OCI-LY1 (cell line): ENCODE data around the gene SYNE2.
A peak's percentile ranks its signal among the peaks of the same experiment; 100 is the strongest.

Source experiments
- H2AFZ ChIP-seq: fragments of 200-600 bp; sonication (generic), shearing (Covaris generic); 2 replicates; pipeline ENCODE4 v1.6.0; 2014; ENCODE audit warnings: antibody characterized with exemption, mild to moderate bottlenecking, low read length
- H3F3A ChIP-seq: fragments of 200-600 bp; sonication (generic), shearing (Covaris generic); 2 replicates; pipeline ENCODE4 v1.6.0; 2014; ENCODE audit warnings: mild to moderate bottlenecking, antibody characterized with exemption, low read length, moderate library complexity; ENCODE audit not compliant: insufficient read depth
- H3K27ac ChIP-seq: fragments of 200-600 bp; sonication (generic); 2 replicates; pipeline ENCODE4 v1.5.1; 2014; ENCODE audit warnings: low read length, mixed run types, mild to moderate bottlenecking, low read depth; ENCODE audit not compliant: poor library complexity, severe bottlenecking
- H3K27me3 ChIP-seq: fragments of 200-600 bp; sonication (generic); 2 replicates; pipeline ENCODE4 v1.6.0; 2014; ENCODE audit warnings: antibody characterized with exemption, mild to moderate bottlenecking, low read length, moderate library complexity; ENCODE audit not compliant: insufficient read depth
- H3K36me3 ChIP-seq: fragments of 200-600 bp; sonication (generic); 2 replicates; pipeline ENCODE4 v1.6.1; 2014; ENCODE audit warnings: mild to moderate bottlenecking, antibody characterized with exemption, low read length, moderate library complexity, mixed read lengths; ENCODE audit not compliant: insufficient read depth
- H3K4me1 ChIP-seq: fragments of 200-600 bp; sonication (generic); 2 replicates; pipeline ENCODE4 v1.5.1; 2014; ENCODE audit warnings: mild to moderate bottlenecking, low read length, moderate library complexity; ENCODE audit not compliant: insufficient read depth, severe bottlenecking
- H3K4me2 ChIP-seq: fragments of 200-600 bp; sonication (generic), shearing (Covaris generic); 2 replicates; pipeline ENCODE4 v1.6.1; 2014; ENCODE audit warnings: low read length
- H3K4me3 ChIP-seq: fragments of 200-600 bp; sonication (generic); 2 replicates; pipeline ENCODE4 v1.5.1; 2014; ENCODE audit warnings: low read length, low read depth, mild to moderate bottlenecking, mixed read lengths; ENCODE audit not compliant: poor library complexity, severe bottlenecking
- H3K79me2 ChIP-seq: fragments of 200-600 bp; shearing (Covaris generic); 2 replicates; pipeline ENCODE4 v1.6.1; 2016; ENCODE audit warnings: mixed run types, low read length, mixed read lengths; ENCODE audit not compliant: insufficient read depth
- H3K9ac ChIP-seq: fragments of 200-600 bp; sonication (generic), shearing (Covaris generic); 2 replicates; pipeline ENCODE4 v1.6.1; 2014; ENCODE audit warnings: mild to moderate bottlenecking, low read length, mixed read lengths
- H3K9me2 ChIP-seq: fragments of 200-600 bp; sonication (generic), shearing (Covaris generic); 2 replicates; pipeline ENCODE4 v1.6.1; 2014; ENCODE audit warnings: low read depth, mild to moderate bottlenecking, low read length, mixed read lengths
- H3K9me3 ChIP-seq: fragments of 200-600 bp; shearing (Covaris generic); 2 replicates; pipeline ENCODE4 v1.6.1; 2014; ENCODE audit warnings: low read length, mixed read lengths
- H4K20me1 ChIP-seq: fragments of 200-600 bp; sonication (generic), shearing (Covaris generic); 2 replicates; pipeline ENCODE4 v1.6.0; 2016; ENCODE audit warnings: mild to moderate bottlenecking, low read length; ENCODE audit not compliant: insufficient read depth
- EZH2 ChIP-seq: fragments of 200-600 bp; sonication (generic), shearing (Covaris generic); IDR thresholded peaks from 2 replicates; pipeline ENCODE4 v1.8.0; 2017; ENCODE audit warnings: borderline replicate concordance, mixed run types, mild to moderate bottlenecking, antibody characterized with exemption, low read length, moderate library complexity, mixed read lengths
- TF ChIP-seq, protein P1 (sequence below): fragments of 200-600 bp; sonication (generic), shearing (Covaris generic); IDR thresholded peaks from 2 replicates; pipeline ENCODE4 v1.5.1; 2017; ENCODE audit warnings: mild to moderate bottlenecking, antibody characterized with exemption, low read length, moderate library complexity, mixed read lengths

Gene SYNE2

DNA sequence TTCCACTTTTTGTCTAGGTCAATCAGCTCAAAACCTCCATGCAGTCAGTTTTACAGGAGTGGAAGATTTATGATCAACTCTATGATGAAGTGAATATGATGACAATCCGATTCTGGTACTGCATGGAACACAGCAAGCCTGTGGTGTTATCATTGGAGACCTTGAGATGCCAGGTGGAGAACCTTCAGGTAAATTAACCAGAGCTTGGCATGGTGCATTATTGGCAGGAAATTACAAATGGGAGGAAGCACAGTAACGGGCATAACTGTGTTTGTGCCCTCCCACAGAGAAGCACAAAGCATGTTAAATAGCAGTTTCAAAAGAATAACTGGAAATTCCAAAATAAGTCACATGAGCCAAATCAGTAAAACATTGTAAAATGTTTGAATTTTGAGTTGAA, 305.8 kb downstream of the SYNE2 start:
- no peaks in the 10 kb centered on the region for H3K9me3 ChIP-seq

DNA sequence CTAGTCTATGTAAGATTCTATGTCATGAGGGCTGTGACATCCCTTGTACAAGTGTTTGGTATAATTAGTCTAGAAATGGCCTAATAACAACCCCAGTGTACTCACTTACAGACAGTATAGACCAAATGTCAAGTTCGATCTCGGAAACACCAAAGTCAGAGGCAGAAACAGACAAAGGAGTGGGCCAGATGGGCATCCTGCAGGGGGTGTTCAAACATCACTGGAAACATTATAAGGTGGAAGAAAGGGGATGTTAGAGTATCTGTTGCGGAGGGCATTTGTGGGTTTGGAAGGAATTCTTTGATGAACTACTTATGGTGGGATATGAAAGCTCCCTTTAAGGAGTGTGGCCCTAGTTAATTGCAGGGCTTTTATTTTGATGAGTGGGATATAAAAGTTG, 306.8 kb downstream of the SYNE2 start:
- Histone ChIP-seq H4K20me1 (no peaks in the 10 kb centered on the region), H3K36me3 (peaks cover 82% of the 10 kb centered on the region), H2AFZ (no peak overlapping the region), H3K4me1 (no peaks in the 10 kb centered on the region), H3K4me3 (no peak overlapping the region), H3K27me3 (no peaks in the 10 kb centered on the region), H3K9ac (no peak overlapping the region), H3K27ac (no peak overlapping the region), H3K4me2 (no peak overlapping the region), H3K9me3 (no peaks in the 10 kb centered on the region), H3K9me2 (no peaks in the 10 kb centered on the region), H3K79me2 (no peaks in the 10 kb centered on the region), H3F3A (no peaks in the 10 kb centered on the region)
- no peak for TF ChIP-seq EZH2
- TF ChIP-seq, protein P1, sequence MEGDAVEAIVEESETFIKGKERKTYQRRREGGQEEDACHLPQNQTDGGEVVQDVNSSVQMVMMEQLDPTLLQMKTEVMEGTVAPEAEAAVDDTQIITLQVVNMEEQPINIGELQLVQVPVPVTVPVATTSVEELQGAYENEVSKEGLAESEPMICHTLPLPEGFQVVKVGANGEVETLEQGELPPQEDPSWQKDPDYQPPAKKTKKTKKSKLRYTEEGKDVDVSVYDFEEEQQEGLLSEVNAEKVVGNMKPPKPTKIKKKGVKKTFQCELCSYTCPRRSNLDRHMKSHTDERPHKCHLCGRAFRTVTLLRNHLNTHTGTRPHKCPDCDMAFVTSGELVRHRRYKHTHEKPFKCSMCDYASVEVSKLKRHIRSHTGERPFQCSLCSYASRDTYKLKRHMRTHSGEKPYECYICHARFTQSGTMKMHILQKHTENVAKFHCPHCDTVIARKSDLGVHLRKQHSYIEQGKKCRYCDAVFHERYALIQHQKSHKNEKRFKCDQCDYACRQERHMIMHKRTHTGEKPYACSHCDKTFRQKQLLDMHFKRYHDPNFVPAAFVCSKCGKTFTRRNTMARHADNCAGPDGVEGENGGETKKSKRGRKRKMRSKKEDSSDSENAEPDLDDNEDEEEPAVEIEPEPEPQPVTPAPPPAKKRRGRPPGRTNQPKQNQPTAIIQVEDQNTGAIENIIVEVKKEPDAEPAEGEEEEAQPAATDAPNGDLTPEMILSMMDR, result peak; percentile 47

More for the DNA sequence above, 305.8 kb downstream of the SYNE2 start:
- Histone ChIP-seq H3K27me3 (no peaks in the 10 kb centered on the region), H3K9me2 (no peaks in the 10 kb centered on the region), H2AFZ (no peak overlapping the region), H4K20me1 (no peaks in the 10 kb centered on the region), H3K79me2 (no peaks in the 10 kb centered on the region), H3F3A (no peaks in the 10 kb centered on the region), H3K4me2 (no peak overlapping the region), H3K36me3 (peaks cover 86% of the 10 kb centered on the region), H3K27ac (no peak overlapping the region), H3K4me3 (no peak overlapping the region), H3K4me1 (no peaks in the 10 kb centered on the region), H3K9ac (no peak overlapping the region)
- TF ChIP-seq, protein P1, result no peak
- no peak for TF ChIP-seq EZH2

DNA sequence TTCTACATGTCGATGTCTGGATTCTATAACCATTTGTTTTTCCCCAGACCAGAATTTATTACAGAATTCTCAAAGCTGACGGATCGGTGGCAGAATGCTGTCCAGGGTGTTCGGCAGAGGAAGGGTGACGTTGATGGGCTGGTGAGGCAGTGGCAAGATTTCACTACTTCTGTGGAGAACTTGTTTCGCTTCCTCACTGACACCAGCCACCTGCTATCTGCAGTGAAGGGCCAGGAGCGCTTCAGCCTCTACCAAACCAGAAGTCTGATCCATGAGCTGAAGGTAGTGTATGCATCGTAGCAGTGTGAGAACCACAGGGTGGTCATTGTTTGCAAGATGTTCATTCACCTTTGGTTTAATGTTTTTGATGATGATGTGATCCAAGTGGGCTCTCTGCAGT, 317.4 kb downstream of the SYNE2 start:
- Histone ChIP-seq H2AFZ (no peak overlapping the region), H3K9ac (no peak overlapping the region; the same call in 1 of the 2 replicates), H3K4me3 (no peak overlapping the region), H3K27ac (peak overlapping the region; percentile 74), H3K79me2 (no peaks in the 10 kb centered on the region), H3K9me2 (no peaks in the 10 kb centered on the region), H3F3A (no peaks in the 10 kb centered on the region), H3K9me3 (no peaks in the 10 kb centered on the region), H3K4me2 (peak overlapping the region; percentile 8; the same call in 1 of the 2 replicates), H3K27me3 (no peaks in the 10 kb centered on the region), H3K36me3 (peaks cover 74% of the 10 kb centered on the region), H4K20me1 (no peaks in the 10 kb centered on the region), H3K4me1 (peaks cover 30% of the 10 kb centered on the region)
- no peak for TF ChIP-seq EZH2
- TF ChIP-seq, protein P1, result no peak
